Hindlimb muscle (tissue), 1 donor: ENCODE data around the gene SLC22A23. TPM values are rescaled to one million over a fixed set of nuclear protein-coding genes. Genes with fewer than 3 reads are reported as not detected.

Experiments used
- DNase-seq: peaks from one replicate; pipeline ENCODE4 v3.0.0-alpha.2; 2013
- polyA plus RNA-seq: library from polyadenylated mRNA; unstranded; fragments of 120-200 nt; gene quantifications from one replicate; pipeline ENCODE4 v1.2.1, GENCODE V29; 2013; ENCODE audit not compliant: insufficient read length

Gene SLC22A23
- polyA plus RNA-seq, 1 donor = 3.5 TPM

DNA sequence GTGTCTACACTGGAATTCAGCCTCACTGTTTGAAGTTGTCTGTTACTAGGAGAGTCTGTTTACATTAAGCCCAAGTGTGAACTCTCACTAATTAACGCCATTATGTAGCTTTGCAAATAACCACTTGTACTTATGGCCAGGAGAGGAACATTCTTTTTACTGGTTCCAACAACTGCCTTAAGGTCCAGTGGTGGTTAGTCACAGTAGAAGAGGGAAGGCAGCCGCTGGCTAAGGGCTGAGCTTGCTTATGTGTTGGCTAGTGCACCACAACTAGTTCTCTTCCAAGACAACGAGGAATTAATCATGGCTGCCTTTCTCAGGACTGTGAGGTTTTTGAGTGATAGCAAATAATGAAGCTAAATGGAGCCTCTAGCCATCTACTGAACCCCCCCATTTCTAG lies 14.9 kb upstream of the SLC22A23 start:
- DNase-seq = no peak

DNA sequence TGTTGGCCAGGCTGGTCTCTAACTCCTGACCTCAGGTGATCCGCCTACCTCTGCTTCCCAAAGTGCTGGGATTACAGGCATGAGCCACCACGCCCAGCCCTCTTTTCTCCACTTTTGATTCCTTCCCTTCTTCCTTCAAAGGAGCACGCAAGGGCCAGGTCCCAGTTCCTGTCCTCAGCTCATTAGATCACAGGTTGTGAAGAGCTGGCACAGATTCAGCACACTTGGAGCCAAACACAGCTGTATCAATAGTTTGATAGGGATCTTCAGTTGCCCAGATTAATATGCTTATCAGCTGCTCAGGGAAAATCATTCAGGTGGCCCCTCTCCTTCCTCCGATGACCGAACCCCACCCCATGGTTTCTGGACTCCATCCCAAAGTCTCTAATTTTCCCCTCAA lies 14.4 kb upstream of the SLC22A23 start:
- DNase-seq = no peak

- no peak for DNase-seq
These were observed 11.7 kb upstream of the SLC22A23 start for GRCh38 chr6:3468585-3468984.

- DNase-seq = no peak
These were observed 11.1 kb upstream of the SLC22A23 start for GRCh38 chr6:3467996-3468395.

DNA sequence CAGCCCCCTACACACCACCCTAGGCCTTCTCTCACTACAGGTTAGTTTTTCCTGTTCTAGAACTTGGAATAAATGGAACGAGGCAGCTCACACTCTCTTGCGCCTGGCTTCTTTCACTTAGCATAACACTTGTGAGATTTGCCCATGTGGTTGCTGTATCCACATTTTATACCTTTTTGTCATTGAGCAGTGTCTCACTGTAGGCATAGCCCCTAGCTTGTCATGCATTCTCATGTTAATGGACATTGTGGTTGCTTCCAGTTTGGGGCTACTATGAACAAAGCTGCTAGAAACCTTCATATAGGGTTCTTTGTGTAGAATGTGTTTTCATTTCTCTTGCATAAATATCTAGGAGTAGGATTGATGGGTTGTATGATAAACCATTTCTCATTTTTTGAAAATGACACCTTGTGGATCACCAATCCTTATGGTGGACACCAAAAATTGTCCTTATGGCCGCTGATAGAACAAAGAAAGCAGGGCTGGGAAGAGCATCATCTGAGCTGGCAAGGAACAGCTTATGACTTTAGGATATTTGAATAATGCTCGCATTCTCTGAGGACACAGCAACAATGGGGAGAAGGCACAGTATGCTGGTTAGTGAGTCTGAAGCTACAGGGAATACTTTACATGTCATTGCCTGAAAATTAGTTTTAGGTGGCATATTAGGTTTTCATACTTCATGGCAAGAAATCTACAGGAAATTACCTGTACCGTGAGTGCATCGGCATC lies 9.8 kb upstream of the SLC22A23 start:
- DNase-seq = no peak

- DNase-seq = no peak
These were observed 3.4 kb upstream of the SLC22A23 start for GRCh38 chr6:3460253-3460652.

- no peak for DNase-seq
These were observed 2.0 kb upstream of the SLC22A23 start for GRCh38 chr6:3458706-3459421.

- no peak for DNase-seq
These were observed 1.1 kb upstream of the SLC22A23 start for GRCh38 chr6:3457710-3458602.

DNA sequence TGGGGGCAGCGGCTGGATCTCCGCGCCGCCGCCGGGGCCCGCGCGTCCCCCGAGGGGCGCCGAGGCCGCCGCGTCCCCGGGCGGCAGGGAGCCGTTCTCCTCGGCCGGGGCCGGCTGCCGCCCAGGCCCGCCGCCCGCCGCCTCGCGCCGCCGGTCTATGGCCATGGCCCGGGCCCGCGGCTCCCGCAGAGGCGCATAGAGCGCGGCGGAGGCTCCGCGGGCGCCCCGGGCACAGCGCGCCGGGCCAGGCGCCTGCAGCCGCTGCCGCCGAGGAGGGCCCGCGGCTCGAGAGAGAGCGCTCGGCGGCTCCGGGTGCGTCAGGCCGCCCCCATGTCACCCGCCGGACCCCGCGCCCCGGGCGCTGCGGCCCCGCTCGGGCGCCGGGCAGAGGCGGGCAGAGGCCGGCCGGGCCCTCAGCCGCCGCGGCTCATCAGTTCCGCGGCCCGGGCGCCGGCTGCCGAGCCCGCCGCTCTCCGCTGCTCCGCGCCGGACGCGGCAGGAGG lies 404 bp downstream of the SLC22A23 start:
- no peak for DNase-seq

DNA sequence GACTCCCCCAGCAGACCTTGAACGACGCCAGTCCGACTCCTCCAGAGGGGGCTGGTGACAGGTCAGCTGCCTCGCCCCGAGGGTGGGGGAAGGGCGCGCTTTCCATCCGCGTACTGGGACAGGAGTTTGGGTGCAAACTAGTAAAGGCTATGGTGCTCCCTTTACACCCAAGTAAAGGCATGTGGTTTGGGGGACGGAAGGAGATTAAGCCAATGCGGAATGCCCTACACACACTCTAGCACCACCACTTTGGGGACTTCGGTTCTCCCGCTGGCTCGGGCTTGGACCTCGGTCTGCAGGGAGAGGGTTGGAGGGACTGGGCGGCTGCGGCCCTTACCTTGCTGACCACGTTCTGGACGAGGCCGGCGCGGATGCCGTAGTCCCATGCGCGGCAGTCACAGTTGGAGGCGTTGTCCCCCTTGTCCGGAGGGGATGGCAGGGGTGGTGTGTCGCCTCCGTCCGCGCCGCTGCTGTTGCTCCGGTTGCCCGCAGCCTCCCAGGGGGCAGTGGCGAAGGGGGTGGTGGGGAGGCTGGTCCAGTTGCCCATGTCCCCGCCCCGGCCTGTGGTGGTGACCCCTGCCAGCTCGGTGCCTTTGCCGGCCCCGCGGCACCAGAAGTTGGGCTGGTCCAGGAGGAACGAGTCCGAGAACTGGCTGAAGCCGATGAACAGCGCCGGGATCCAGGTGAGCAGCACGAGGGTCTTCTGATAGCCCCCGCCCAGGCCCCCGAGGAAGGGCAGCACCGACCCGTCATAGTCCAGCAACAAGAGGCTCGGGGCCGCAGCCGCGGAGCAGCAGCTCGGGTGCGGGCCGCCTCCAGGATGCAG lies 1.1 kb downstream of the SLC22A23 start:
- DNase-seq = no peak

DNA sequence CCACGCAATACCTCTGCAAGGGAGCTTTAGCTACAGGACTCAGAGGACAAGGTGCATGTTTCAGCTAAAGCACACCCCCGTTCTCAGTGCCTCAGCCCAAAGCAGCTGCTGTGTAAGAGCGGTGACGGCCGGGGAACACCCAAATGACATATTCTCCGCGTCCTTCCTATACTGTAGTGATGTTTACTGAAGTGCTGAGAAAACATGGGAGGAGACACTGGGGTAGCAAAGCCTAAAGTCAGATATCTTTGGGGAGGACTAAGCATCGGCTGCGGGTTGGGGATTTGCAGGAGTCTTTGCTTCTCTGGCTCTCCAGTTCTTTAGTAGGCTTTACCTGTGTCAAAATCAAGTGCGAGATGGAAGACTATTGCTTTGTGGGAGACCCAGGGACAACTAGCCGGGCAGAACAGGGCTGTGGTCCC lies 1.7 kb downstream of the SLC22A23 start:
- DNase-seq = no peak

GRCh38 chr6:3454273-3455010 lies 2.4 kb downstream of the SLC22A23 start:
- no peak for DNase-seq

DNA sequence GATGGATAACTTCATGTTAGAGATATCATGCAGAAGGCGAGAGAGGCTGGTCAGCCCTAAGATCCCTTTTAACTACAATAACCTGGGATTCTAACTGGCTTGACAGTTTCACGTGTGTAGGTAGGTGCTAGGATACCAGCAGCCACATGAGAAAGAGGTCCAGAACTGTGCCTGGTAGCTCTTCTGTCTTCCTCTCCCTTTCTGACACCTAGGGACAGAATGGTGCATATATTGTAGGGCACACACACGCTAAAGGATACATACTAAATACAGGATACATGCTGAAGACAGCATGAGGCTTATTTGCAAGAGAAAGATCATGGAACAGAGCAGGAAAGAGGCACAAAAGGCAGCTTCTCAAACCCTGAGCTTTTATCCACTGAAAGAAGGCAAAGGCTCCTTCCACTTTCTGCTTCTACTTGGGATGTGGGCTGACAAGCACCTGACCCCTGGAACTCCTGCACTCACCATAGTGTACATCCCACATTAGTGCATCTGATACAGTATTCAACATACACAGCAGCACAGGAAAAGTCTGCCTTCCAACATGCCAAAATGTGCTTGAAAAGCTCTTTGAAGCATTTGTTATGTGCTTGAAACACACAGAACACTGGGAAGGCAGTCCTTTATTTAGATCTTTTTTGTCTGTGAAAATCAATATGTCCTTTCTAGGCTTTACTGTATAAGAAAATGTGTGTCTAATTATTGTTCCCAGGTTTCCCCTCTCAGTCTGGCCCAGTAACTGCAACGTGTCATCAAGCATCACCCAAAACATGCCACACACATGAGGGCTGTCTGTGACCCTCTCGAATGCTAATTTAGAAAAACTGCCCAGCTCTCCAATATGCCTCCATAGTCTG lies 3.2 kb downstream of the SLC22A23 start:
- no peak for DNase-seq

DNA sequence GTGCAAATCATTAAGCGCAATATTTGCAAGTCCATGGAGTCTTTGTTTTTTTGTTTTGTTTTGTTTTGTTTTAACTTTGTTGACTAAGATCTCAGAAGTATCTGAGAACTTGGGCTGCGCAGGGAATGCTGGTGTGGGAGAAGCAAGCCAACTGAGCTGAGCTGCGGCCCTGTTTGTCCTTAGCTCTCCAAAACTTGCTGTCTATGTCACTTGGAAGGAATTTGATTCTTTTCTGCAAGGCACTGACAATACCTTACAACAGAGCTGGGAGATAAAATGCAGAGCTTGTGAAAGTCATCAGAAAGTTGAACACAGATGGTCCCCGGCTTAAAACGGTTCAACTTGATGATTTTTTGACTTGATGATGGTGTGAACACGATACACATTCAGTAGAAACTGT lies 5.4 kb downstream of the SLC22A23 start:
- DNase-seq = no peak

GRCh38 chr6:3450888-3451287 lies 6.0 kb downstream of the SLC22A23 start:
- DNase-seq = no peak

DNA sequence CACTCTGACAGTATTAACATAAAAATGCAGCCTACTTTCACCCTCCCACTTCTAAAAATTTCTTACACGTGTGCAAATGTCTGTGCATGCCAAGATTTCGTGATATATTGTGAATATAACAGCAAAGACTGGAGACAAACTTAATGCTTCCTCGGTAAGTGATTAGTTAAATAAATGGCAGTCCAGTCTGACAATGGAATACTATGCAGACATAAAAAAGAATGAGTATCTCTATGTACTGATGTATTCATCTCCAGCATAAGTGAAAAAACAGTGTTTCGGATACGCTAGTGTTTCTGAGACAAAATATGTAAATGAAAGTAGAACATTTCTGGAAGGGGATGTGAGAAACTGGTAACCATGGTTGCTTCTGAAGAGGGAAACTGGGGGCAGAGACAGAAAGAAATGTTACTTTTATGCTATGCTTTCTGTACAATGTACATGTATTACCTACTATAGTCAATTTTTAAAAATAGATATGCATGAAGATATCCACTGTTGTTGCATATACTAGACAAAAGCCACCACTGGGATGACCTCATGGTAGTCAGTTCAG lies 7.0 kb downstream of the SLC22A23 start:
- no peak for DNase-seq

DNA sequence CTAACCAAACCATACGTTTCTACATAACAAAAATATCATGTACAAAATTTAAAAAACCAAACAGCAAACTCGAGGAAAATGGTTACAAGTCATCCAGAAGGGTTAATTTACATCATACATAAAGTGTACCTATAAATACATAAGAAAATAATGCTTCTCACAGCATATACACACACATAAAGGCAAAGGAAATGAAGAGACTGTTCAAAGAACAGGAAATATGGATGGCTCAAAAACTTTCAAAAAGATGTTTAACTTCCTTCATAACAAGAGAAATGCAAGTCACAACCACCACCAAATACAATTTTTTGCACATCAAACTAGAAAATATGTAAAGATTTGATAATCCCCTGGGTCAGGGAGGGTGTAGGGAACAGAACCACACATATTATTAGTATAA lies 7.5 kb downstream of the SLC22A23 start:
- DNase-seq = no peak

- DNase-seq = no peak
These were observed 9.8 kb downstream of the SLC22A23 start for GRCh38 chr6:3447005-3447404.

GRCh38 chr6:3446184-3446583 lies 10.7 kb downstream of the SLC22A23 start:
- DNase-seq = no peak
